Smooth muscle cell of the pulmonary artery (primary cell): ENCODE measurements around the gene PCDHGA7. TPM values are rescaled to one million over a fixed set of nuclear protein-coding genes. Genes with fewer than 3 reads are reported as not detected.

Experiments
- total RNA-seq: library from RNA; depleted of rRNA; stranded (reverse); fragments of >200 nt; gene quantifications from 2 replicates; pipeline ENCODE4 v1.2.3, GENCODE V29; 2014

The PCDHGA7 gene
- total RNA-seq, 1 donor from 2014 or later, result 6.9 TPM

DNA sequence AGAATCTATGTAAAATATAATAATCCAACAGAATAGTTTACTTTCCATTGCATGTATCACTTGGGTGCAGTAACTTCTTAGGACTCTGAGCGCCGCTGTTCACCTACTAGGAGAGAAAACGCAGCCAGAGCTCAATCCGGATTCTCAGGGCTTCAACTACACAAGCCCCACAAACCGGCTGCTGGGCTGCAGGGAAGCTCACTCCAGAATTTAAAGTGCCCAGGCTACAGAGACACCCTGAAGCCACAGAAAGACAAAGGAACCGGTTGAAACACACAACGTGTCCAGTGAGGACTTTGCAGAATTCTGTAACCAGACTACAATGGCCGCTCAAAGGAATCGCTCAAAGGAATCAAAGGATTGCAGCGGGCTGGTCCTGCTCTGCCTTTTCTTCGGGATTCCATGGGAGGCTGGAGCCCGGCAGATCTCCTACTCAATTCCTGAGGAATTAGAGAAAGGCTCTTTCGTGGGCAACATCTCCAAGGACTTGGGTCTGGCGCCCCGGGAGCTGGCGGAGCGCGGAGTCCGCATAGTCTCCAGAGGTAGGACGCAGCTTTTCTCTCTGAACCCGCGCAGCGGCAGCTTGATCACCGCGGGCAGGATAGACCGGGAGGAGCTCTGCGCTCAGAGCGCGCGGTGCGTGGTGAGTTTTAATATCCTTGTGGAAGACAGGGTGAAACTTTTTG, 30.5 kb downstream of the PCDHGA7 start, which contains the start of gene PCDHGA10:
Gene PCDHGA10 (plus strand): TSS at position 134 of the 686 bp plus-strand sequence. CDS start 189 bp downstream, at position 323.

DNA sequence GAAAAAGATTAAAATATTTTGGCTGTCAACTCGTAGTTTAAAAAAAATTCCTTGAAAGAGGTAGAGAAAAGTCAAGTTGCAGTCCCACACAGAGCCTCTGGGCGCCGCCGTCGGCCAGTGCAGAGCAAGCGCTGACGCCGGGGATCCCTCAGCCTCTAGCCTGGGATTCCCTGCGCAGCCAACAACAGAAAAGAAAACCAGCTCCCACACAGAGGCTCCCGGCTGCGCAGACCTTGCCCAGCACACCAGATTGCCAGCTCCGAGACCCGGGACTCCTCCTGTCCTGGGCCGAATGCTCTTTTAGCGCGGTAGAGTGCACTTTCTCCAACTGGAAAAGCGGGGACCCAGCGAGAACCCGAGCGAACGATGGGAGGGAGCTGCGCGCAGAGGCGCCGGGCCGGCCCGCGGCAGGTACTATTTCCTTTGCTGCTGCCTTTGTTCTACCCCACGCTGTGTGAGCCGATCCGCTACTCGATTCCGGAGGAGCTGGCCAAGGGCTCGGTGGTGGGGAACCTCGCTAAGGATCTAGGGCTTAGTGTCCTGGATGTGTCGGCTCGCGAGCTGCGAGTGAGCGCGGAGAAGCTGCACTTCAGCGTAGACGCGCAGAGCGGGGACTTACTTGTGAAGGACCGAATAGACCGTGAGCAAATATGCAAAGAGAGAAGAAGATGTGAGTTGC, 35.1 kb downstream of the PCDHGA7 start, which contains the start of gene PCDHGB7:
Gene PCDHGB7 (plus strand): TSS at position 184 of the 679 bp plus-strand sequence. CDS start 183 bp downstream, at position 367.

DNA sequence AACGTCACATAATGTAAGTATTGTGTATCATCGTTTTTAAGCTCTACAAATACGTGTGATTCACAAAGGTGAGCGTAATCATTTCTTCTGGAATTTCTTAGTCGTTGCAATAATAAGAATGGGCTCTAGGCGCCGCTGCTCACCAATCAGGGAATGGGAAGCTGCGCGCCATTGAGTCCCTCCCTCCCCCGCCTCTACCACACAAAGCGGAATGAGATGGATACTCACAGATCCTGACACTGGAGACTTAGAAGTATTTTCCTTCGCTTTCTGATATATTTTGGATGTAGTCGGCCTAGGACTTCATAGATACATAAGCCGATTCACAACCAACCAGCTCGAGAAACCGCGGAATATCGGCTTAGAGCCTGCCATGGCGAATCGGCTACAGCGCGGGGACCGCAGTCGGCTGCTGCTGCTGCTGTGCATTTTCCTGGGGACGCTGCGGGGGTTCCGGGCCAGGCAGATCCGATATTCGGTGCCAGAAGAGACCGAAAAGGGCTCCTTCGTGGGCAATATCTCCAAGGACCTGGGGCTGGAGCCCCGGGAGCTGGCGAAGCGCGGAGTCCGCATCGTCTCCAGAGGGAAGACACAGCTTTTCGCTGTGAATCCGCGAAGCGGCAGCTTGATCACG, 38.4 kb downstream of the PCDHGA7 start, which contains the start of gene PCDHGA11:
Gene PCDHGA11 (plus strand): TSS at position 197 of the 634 bp plus-strand sequence. CDS start 177 bp downstream, at position 374.

DNA sequence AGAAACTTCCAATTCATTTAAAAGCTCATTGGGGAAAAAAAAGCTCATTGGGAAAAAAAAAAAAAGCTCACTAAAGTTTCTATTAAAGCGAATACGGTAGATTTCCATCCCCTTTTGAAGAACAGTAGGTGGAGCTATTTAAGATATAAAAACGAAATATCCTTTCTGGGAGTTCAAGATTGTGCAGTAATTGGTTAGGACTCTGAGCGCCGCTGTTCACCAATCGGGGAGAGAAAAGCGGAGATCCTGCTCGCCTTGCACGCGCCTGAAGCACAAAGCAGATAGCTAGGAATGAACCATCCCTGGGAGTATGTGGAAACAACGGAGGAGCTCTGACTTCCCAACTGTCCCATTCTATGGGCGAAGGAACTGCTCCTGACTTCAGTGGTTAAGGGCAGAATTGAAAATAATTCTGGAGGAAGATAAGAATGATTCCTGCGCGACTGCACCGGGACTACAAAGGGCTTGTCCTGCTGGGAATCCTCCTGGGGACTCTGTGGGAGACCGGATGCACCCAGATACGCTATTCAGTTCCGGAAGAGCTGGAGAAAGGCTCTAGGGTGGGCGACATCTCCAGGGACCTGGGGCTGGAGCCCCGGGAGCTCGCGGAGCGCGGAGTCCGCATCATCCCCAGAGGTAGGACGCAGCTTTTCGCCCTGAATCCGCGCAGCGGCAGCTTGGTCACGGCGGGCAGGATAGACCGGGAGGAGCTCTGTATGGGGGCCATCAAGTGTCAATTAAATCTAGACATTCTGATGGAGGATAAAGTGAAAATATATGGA, 48.0 kb downstream of the PCDHGA7 start, which contains the start of gene PCDHGA12:
Gene PCDHGA12 (plus strand): TSS at position 176 of the 782 bp plus-strand sequence. CDS start 253 bp downstream, at position 429.

Other genes with a start within 250 kb of the PCDHGA7 start
- gene PCDHB5, start 247.5 kb upstream of the PCDHGA7 start, total RNA-seq, result 0.36 and 2.2 TPM in 2 replicates
- 0.20 and 0.36 TPM in 2 replicates for gene PCDHB6, start 232.7 kb upstream of the PCDHGA7 start, total RNA-seq
- gene PCDHB7, start 210.1 kb upstream of the PCDHGA7 start, total RNA-seq, result 0.33 and 1.1 TPM in 2 replicates
- 0.26 and 1.3 TPM in 2 replicates for gene PCDHB8, start 205.0 kb upstream of the PCDHGA7 start, total RNA-seq
- gene PCDHB16, start 200.4 kb upstream of the PCDHGA7 start, total RNA-seq, result 0.50 and 0.59 TPM in 2 replicates
- gene PCDHB9, start 195.6 kb upstream of the PCDHGA7 start, total RNA-seq, result 0.40 and 0.59 TPM in 2 replicates
- 0.79 and 1.4 TPM in 2 replicates for gene PCDHB10, start 190.4 kb upstream of the PCDHGA7 start, total RNA-seq
- 0.69 and 0.85 TPM in 2 replicates for gene PCDHB11, start 183.1 kb upstream of the PCDHGA7 start, total RNA-seq
- gene PCDHB12, start 174.0 kb upstream of the PCDHGA7 start, total RNA-seq, result 0.26 and 0.46 TPM in 2 replicates
- 0.59 and 1.8 TPM in 2 replicates for gene PCDHB13, start 168.8 kb upstream of the PCDHGA7 start, total RNA-seq
- 1.6 and 2.1 TPM in 2 replicates for gene PCDHB14, start 159.4 kb upstream of the PCDHGA7 start, total RNA-seq
- gene PCDHB15, start 137.3 kb upstream of the PCDHGA7 start, total RNA-seq, result 0.59 and 0.91 TPM in 2 replicates
- gene SLC25A2, start 78.7 kb upstream of the PCDHGA7 start, total RNA-seq, result 0.13 and 0.26 TPM in 2 replicates
- 56.6 and 69.0 TPM in 2 replicates for gene TAF7, start 62.0 kb upstream of the PCDHGA7 start, total RNA-seq
- gene PCDHGA1, start 52.2 kb upstream of the PCDHGA7 start, total RNA-seq, result 1.2 and 1.4 TPM in 2 replicates
- gene PCDHGA2, start 44.0 kb upstream of the PCDHGA7 start, total RNA-seq, result 2.8 and 4.2 TPM in 2 replicates
- 0.79 and 3.0 TPM in 2 replicates for gene PCDHGA3, start 38.9 kb upstream of the PCDHGA7 start, total RNA-seq
- 2.2 and 3.8 TPM in 2 replicates for gene PCDHGB1, start 32.6 kb upstream of the PCDHGA7 start, total RNA-seq
- 11.6 and 16.9 TPM in 2 replicates for gene PCDHGA4, start 27.7 kb upstream of the PCDHGA7 start, total RNA-seq
- gene PCDHGB2, start 22.7 kb upstream of the PCDHGA7 start, total RNA-seq, result 3.2 and 3.9 TPM in 2 replicates
- gene PCDHGA5, start 18.6 kb upstream of the PCDHGA7 start, total RNA-seq, result 1.8 and 2.3 TPM in 2 replicates
- gene PCDHGB3, start 12.5 kb upstream of the PCDHGA7 start, total RNA-seq, result 7.8 and 8.1 TPM in 2 replicates
- 5.3 and 6.7 TPM in 2 replicates for gene PCDHGA6, start 8.9 kb upstream of the PCDHGA7 start, total RNA-seq
- gene PCDHGB4, start 5.0 kb downstream of the PCDHGA7 start, total RNA-seq, result 26.1 and 54.1 TPM in 2 replicates
- 4.0 and 4.3 TPM in 2 replicates for gene PCDHGA8, start 9.9 kb downstream of the PCDHGA7 start, total RNA-seq
- 34.3 and 47.0 TPM in 2 replicates for gene PCDHGB5, start 15.2 kb downstream of the PCDHGA7 start, total RNA-seq
- 5.2 and 5.5 TPM in 2 replicates for gene PCDHGA9, start 20.0 kb downstream of the PCDHGA7 start, total RNA-seq
- 3.9 and 4.8 TPM in 2 replicates for gene PCDHGB6, start 25.3 kb downstream of the PCDHGA7 start, total RNA-seq
- 8.3 and 9.4 TPM in 2 replicates for gene PCDHGA10, start 30.2 kb downstream of the PCDHGA7 start, total RNA-seq
- gene PCDHGB7, start 34.9 kb downstream of the PCDHGA7 start, total RNA-seq, result 13.8 and 14.7 TPM in 2 replicates
- 20.6 and 27.7 TPM in 2 replicates for gene PCDHGA11, start 38.3 kb downstream of the PCDHGA7 start, total RNA-seq
- 40.2 and 46.0 TPM in 2 replicates for gene PCDHGA12, start 47.8 kb downstream of the PCDHGA7 start, total RNA-seq
- gene PCDHGC3, start 93.2 kb downstream of the PCDHGA7 start, total RNA-seq, result 77.2 and 94.3 TPM in 2 replicates
- gene PCDHGC4, start 102.3 kb downstream of the PCDHGA7 start, total RNA-seq, result 3.5 and 4.2 TPM in 2 replicates
- 4.6 and 7.3 TPM in 2 replicates for gene PCDHGC5, start 106.3 kb downstream of the PCDHGA7 start, total RNA-seq
- 32.1 and 43.1 TPM in 2 replicates for gene DIAPH1, start 236.3 kb downstream of the PCDHGA7 start, total RNA-seq